Measurements from ENCODE around the gene CES2.

GRCh38 chr16:66945939-66946338 lies 10.6 kb downstream of the CES2 start:
- TF ChIP-seq POLR2A (IDR thresholded peaks at IDR 0.05; ENCODE audit: low read length) = no peak
- no peak for TF ChIP-seq GATA1 (IDR thresholded peaks at IDR 0.05; ENCODE audit: low read depth, low read length)

All from erythroblast (primary cell).